HepG2 (cell line): Measurements from ENCODE around the gene SPSB2. TPM values are rescaled to one million over a fixed set of nuclear protein-coding genes. Genes with fewer than 3 reads are reported as not detected.
A peak's percentile ranks its signal among the peaks of the same experiment; 100 is the strongest.

Source experiments
- BRF2 ChIP-seq: sonication (generic); formaldehyde crosslinking; IDR thresholded peaks from 2 replicates; pipeline ENCODE4 v1.8.1; 2022; ENCODE audit warnings: mild to moderate bottlenecking, missing genetic modification reagents
- EP300 ChIP-seq, 3 experiments: sonication (generic) in 1 of 3; formaldehyde crosslinking in 1 of 3; IDR thresholded peaks; 2 replicates each; pipeline versions ENCODE4 v1.5.1 to v1.6.1; 2011 to 2020; ENCODE audit warnings: low read depth in 2 of 3, low read length in 2 of 3, borderline replicate concordance in 1 of 3, improper control_type of control experiment in 1 of 3, mild to moderate bottlenecking in 1 of 3, missing genetic modification reagents in 1 of 3, moderate library complexity in 1 of 3
- ERF ChIP-seq: IDR thresholded peaks from 2 replicates; pipeline ENCODE4 v1.6.1; 2018; ENCODE audit warnings: missing biosample characterization, missing genetic modification reagents
- GABPB1 ChIP-seq: IDR thresholded peaks from 2 replicates; pipeline ENCODE4 v1.6.1; 2016; ENCODE audit warnings: mild to moderate bottlenecking, missing genetic modification reagents, moderate library complexity, missing compliant biosample characterization
- GATAD2A ChIP-seq: IDR thresholded peaks from 2 replicates; pipeline ENCODE4 v1.6.1; 2016
- HOMEZ ChIP-seq: IDR thresholded peaks from 2 replicates; pipeline ENCODE4 v1.6.1; 2016; ENCODE audit warnings: low read depth
- KLF15 ChIP-seq: sonication (generic); formaldehyde crosslinking; IDR thresholded peaks from 2 replicates; pipeline ENCODE4 v1.8.1; 2023; ENCODE audit warnings: borderline replicate concordance, mild to moderate bottlenecking, inconsistent platforms, missing genetic modification reagents, mixed read lengths
- MLX ChIP-seq: IDR thresholded peaks from 2 replicates; pipeline ENCODE4 v1.6.1; 2016
- MYC ChIP-seq: sonication (generic); formaldehyde crosslinking; IDR thresholded peaks from 2 replicates; pipeline ENCODE4 v1.9.0; 2021; ENCODE audit warnings: missing genetic modification reagents, borderline replicate concordance
- NFIC ChIP-seq: IDR thresholded peaks from 2 replicates; pipeline ENCODE4 v1.6.1; 2012; ENCODE audit warnings: mild to moderate bottlenecking, low read length, inconsistent platforms
- PHF20 ChIP-seq: sonication (generic); formaldehyde crosslinking; IDR thresholded peaks from 2 replicates; pipeline ENCODE4 v1.5.0; 2020; ENCODE audit warnings: mild to moderate bottlenecking, missing genetic modification reagents
- RBFOX2 ChIP-seq: fragments of 200-400 bp; formaldehyde crosslinking; IDR thresholded peaks from 2 replicates; pipeline ENCODE4 v1.6.1; 2017; ENCODE audit warnings: low read depth, mild to moderate bottlenecking, low read length
- RBM39 ChIP-seq: fragments of 200-400 bp; formaldehyde crosslinking; IDR thresholded peaks from one replicate; pipeline ENCODE4 v1.6.1; 2018; ENCODE audit warnings: antibody characterized with exemption, mild to moderate bottlenecking, low read depth, low read length; ENCODE audit not compliant: poor library complexity, severe bottlenecking
- SNRNP70 ChIP-seq: fragments of 200-400 bp; formaldehyde crosslinking; IDR thresholded peaks from 2 replicates; pipeline ENCODE4 v1.6.1; 2017; ENCODE audit warnings: mild to moderate bottlenecking, low read depth, low read length, moderate library complexity
- TAF1 ChIP-seq: sonication (generic); formaldehyde crosslinking; IDR thresholded peaks from 2 replicates; pipeline ENCODE4 v1.4.0; 2020; ENCODE audit warnings: missing genetic modification reagents
- THAP11 ChIP-seq: IDR thresholded peaks from 2 replicates; pipeline ENCODE4 v1.6.1; 2016; ENCODE audit warnings: missing biosample characterization, missing genetic modification reagents
- YY1 ChIP-seq: IDR thresholded peaks from 2 replicates; pipeline ENCODE4 v1.6.1; 2011; ENCODE audit warnings: low read length, low read depth, moderate library complexity, mild to moderate bottlenecking; ENCODE audit not compliant: insufficient read depth, insufficient replicate concordance
- ZFY ChIP-seq: sonication (generic); formaldehyde crosslinking; IDR thresholded peaks from 2 replicates; pipeline ENCODE4 v1.4.0; 2020; ENCODE audit warnings: missing genetic modification reagents
- ZNF205 ChIP-seq: IDR thresholded peaks from 2 replicates; pipeline ENCODE4 v1.6.1; 2018; ENCODE audit warnings: missing biosample characterization, missing genetic modification reagents
- ZNF329 ChIP-seq: sonication (generic); formaldehyde crosslinking; IDR thresholded peaks from 2 replicates; pipeline ENCODE4 v1.9.0; 2021; ENCODE audit warnings: low read depth, mild to moderate bottlenecking, missing genetic modification reagents
- ZNF331 ChIP-seq: sonication (generic); formaldehyde crosslinking; IDR thresholded peaks from 2 replicates; pipeline ENCODE4 v1.4.0; 2020; ENCODE audit warnings: missing genetic modification reagents
- ZNF354B ChIP-seq: sonication (generic); formaldehyde crosslinking; IDR thresholded peaks from 2 replicates; pipeline ENCODE4 v1.8.0; 2022; ENCODE audit warnings: mild to moderate bottlenecking, missing genetic modification reagents
- ZNF652 ChIP-seq: IDR thresholded peaks from 2 replicates; pipeline ENCODE4 v1.6.1; 2016; ENCODE audit warnings: low read depth, borderline replicate concordance
- ZNF670 ChIP-seq: sonication (generic); formaldehyde crosslinking; IDR thresholded peaks from 2 replicates; pipeline ENCODE4 v1.8.0; 2022; ENCODE audit warnings: mild to moderate bottlenecking, missing genetic modification reagents, borderline replicate concordance
- ZNF781 ChIP-seq: sonication (generic); formaldehyde crosslinking; IDR thresholded peaks from 2 replicates; pipeline ENCODE4 v1.5.1; 2020; ENCODE audit warnings: borderline replicate concordance, mild to moderate bottlenecking, missing genetic modification reagents; ENCODE audit errors: not compliant biosample characterization
- polyA plus RNA-seq, 8 experiments: library from polyadenylated mRNA; depleted of rRNA in 3 of 8; stranded (reverse) in 7 of 8; unstranded in 1 of 8; fragments of >200 nt; fragmentation: Illumina TruSeq in 4 of 8; extraction: Trizol in 4 of 8; gene quantifications; 2 replicates each; pipeline versions ENCODE4 v1.2.1 to v1.2.3, GENCODE V29; 2011 to 2016; ENCODE audit warnings: low read depth in 4 of 8, missing spikeins in 1 of 8, mixed read lengths in 1 of 8; ENCODE audit not compliant: insufficient read depth in 1 of 8
- total RNA-seq, 5 experiments: library from RNA; depleted of rRNA; stranded (reverse); fragments of >200 nt; fragmentation: Illumina TruSeq; extraction: Trizol; gene quantifications; 2 replicates each; pipeline ENCODE4 v1.2.3, GENCODE V29; 2016; ENCODE audit warnings: low read depth in 1 of 5

Gene SPSB2
- total and polyA plus RNA-seq, 2 of the 13 experiments (the other 11 are each of a cell fraction or from before 2014, with no cell fraction given): 2.0 to 6.2 TPM

- peak; percentile 61 for TF ChIP-seq RBM39
- TF ChIP-seq GATAD2A: peak; percentile 61
- peak; percentile 88 for TF ChIP-seq GABPB1 (CRISPR knock-in tag)
- TF ChIP-seq RBFOX2: peak; percentile 84
- TF ChIP-seq ZNF331 (CRISPR knock-in tag): peak; percentile 47; the same call in 1 of the 2 replicates
- TF ChIP-seq EP300 (IDR thresholded peaks at IDR 0.05; ENCODE audit: low read depth in 2 of 2, low read length in 2 of 2): 0 out of 4 replicates have a peak, but pooled peaks of 1 of the 2 experiments have one; percentile 5
- no peak for TF ChIP-seq EP300 (CRISPR knock-in tag; IDR thresholded peaks at IDR 0.05; ENCODE audit: borderline replicate concordance)
- 0 out of 2 replicates have a peak, but pooled peaks have one; percentile 37 for TF ChIP-seq PHF20
- TF ChIP-seq HOMEZ: peak; percentile 64; the same call in 1 of the 2 replicates
- peak; percentile 76 for TF ChIP-seq THAP11
- peak; percentile 46; the same call in 1 of the 2 replicates for TF ChIP-seq ZNF205 (CRISPR knock-in tag)
- no peak for TF ChIP-seq NFIC
- peak; percentile 26; the same call in 1 of the 2 replicates for TF ChIP-seq MYC
- peak; percentile 58 for TF ChIP-seq ZNF781 (CRISPR knock-in tag)
- TF ChIP-seq SNRNP70: no peak
- TF ChIP-seq YY1: peak; percentile 66
- 0 out of 2 replicates have a peak, but pooled peaks have one; percentile 43 for TF ChIP-seq MLX (CRISPR knock-in tag)
- TF ChIP-seq BRF2 (CRISPR knock-in tag): 0 out of 2 replicates have a peak, but pooled peaks have one; percentile 18
- no peak for TF ChIP-seq ZNF329 (CRISPR knock-in tag)
- TF ChIP-seq TAF1 (CRISPR knock-in tag): peak; percentile 77; the same call in 1 of the 2 replicates
- peak; percentile 50 for TF ChIP-seq ERF (CRISPR knock-in tag)
- TF ChIP-seq ZNF670 (CRISPR knock-in tag): 0 out of 2 replicates have a peak, but pooled peaks have one; percentile 68
- TF ChIP-seq ZFY (CRISPR knock-in tag): peak; percentile 61
- TF ChIP-seq ZNF354B (CRISPR knock-in tag): no peak
- 0 out of 2 replicates have a peak, but pooled peaks have one; percentile 1 for TF ChIP-seq KLF15 (CRISPR knock-in tag)
- TF ChIP-seq ZNF652 (CRISPR knock-in tag): peak; percentile 99
These were observed at the start of gene SPSB2 (continued) for GRCh38 chr12:6873094-6874014.
